Retinal pigment epithelial cell (primary cell): Measurements from ENCODE around the gene ESPN.
"Not testable (repeated sequence)": the region's sequence is repeated elsewhere in the genome, so short reads cannot be mapped to it uniquely, and the experiment has no call there.

Experiments used
- DNase-seq: peaks from one replicate; pipeline ENCODE4 v3.0.0-alpha.2; 2010; ENCODE audit warnings: low read depth
- H3K4me3 ChIP-seq: 2 replicates; pipeline ENCODE4 v1.5.1; 2011; ENCODE audit warnings: mild to moderate bottlenecking, low read length, control low read depth, moderate library complexity
- CTCF ChIP-seq: conservative IDR thresholded peaks from 2 replicates; pipeline ENCODE4 v1.5.1; 2011; ENCODE audit warnings: low read depth, low read length, control low read depth, inconsistent platforms

Gene ESPN

GRCh38 chr1:6386371-6386949, 38.1 kb upstream of the ESPN start:
- no peak for DNase-seq
- H3K4me3 ChIP-seq: no peak overlapping the region
- no peak for TF ChIP-seq CTCF

DNA sequence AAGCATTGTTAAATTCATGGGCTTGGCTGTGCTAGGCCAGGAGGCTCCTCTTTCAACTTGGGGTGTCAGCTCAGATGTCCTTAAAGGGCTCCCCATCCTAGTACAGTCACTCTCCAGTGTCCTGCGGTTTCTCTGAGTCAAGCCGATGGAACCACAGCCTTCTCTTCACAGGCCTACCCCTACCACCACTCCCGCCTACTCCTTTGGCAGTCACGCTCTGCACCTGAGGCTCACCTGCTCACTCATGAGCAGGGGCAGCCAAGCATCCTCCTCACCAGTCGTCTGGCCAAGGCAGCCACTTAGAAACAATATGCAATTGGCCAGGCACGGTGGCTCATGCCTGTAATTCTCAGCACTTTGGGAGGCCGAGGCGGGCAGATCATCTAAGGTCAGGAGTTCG, 34.6 kb upstream of the ESPN start:
- no peak overlapping the region for H3K4me3 ChIP-seq
- no peak for DNase-seq
- TF ChIP-seq CTCF: no peak

GRCh38 chr1:6391951-6392808, 32.4 kb upstream of the ESPN start:
- no peak for TF ChIP-seq CTCF
- no peak for DNase-seq
- H3K4me3 ChIP-seq: peak overlapping the region; percentile 44

DNA sequence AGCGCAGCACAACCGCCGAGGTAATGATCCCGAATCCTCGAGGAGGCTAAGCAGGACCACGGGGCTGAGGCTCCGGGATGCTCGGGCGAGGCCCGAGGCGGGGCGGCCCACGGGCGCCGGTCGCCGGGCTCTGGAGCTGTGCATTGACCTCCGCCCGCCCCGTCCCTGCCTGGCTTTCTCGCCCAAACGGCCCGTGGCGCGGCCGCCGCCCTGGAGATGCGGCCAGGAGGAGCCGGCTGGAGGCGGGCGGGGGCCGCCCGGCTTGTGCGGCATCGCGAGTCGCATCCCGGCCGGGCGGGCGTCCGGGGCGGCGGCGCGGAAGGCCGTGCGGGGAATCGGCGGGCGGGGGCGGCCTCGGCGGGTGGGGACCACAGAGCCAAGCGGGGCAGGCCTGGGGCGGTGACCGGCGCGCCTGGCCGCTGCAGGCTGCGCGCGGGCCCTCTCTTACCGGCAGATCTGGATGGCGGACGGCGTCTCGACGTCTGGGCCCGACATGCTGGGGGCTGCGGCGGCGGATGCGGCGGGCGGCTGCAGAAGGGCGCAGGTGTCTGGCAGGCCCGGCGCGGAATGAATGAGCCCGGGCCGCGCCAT, 31.7 kb upstream of the ESPN start:
- no peak for DNase-seq

DNA sequence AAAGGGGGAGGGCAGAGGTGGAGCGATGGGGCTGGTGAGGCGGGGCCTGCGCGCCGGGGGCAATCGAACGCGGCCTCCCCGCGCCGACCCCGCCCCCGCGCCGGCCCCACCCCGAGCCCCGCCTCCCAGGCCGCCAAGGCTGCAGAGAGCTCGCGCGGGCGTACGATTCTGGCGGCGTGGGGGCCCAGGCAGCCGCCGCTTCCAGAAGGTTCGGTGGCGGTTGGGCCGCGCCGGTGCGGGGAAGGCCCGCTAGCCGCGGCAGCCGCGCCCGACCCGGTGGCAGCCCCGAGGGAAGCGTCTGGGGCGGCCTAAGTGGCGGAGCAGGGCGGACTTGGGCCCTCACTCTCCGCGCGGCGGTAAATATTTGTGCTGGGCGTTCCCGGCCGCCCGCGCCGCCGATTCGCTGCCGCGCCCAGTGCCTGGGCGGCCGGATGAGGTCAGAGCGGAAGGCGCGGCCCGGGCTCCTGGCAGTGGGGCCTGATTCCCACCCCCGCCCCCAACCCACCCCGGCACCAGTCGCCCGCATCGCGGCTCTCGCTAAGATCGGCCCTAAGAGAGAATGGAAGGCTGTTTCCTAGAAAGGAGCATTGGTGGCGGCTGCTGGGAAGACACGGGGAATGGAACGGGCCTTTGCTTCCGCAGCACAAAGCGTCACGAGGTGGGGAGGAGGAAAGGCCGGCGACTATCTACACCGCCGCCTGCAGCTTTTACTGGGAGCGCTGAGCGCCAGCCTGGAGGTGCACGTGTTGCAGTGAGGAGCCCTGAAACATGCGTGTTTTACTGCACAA, 31.0 kb upstream of the ESPN start, which contains the start of gene ACOT7:
Gene ACOT7 (minus strand): TSS at position 368 of the 788 bp plus-strand sequence. CDS start 368 bp downstream, outside the sequence.
- H3K4me3 ChIP-seq: peak within 1 kb of the TSS; percentile 55
- peak; percentile 37 for TF ChIP-seq CTCF

More for the DNA sequence above, 31.7 kb upstream of the ESPN start:
- H3K4me3 ChIP-seq: peak overlapping the region; percentile 44
- TF ChIP-seq CTCF: no peak

DNA sequence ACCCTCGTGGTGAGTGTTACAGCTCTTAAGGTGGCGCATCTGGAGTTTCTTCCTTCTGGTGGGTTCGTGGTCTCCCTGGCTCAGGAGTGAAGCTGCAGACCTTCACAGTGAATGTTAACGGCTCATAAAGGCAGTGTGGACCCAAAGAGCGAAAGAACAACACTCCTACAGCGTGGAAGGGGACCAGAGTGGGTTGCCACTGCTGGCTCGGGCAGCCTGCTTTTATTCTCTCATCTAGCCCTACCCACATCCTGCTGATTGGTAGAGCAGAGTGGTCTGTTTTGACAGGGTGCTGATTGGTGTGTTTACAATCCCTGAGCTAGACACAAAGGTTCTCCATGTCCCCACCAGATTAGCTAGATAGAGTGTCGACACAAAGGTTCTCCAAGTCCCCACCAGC, 29.4 kb upstream of the ESPN start:
- H3K4me3 ChIP-seq, DNase-seq: not testable (repeated sequence)

More for the DNA sequence above, 31.0 kb upstream of the ESPN start, which contains the start of gene ACOT7:
- DNase-seq: peak; percentile 69

- H3K4me3 ChIP-seq, DNase-seq: not testable (repeated sequence)
Measured at GRCh38 chr1:6395781-6396244, 28.8 kb upstream of the ESPN start.
